ENCODE data around the gene KDM7A. TPM values are rescaled to one million over a fixed set of nuclear protein-coding genes. Genes with fewer than 3 reads are reported as not detected.

Gene KDM7A
- total RNA-seq, 4 donors from 2014 or later = 11.1 to 29.8 (median 20.7) TPM

GRCh38 chr7:140069298-140069949 is 107.4 kb downstream of the KDM7A start:
- intact Hi-C loops (cut with DNase I) = no loop called here
- no peak for TF ChIP-seq POLR2A (IDR thresholded peaks at IDR 0.05)
- TF ChIP-seq, protein P1, sequence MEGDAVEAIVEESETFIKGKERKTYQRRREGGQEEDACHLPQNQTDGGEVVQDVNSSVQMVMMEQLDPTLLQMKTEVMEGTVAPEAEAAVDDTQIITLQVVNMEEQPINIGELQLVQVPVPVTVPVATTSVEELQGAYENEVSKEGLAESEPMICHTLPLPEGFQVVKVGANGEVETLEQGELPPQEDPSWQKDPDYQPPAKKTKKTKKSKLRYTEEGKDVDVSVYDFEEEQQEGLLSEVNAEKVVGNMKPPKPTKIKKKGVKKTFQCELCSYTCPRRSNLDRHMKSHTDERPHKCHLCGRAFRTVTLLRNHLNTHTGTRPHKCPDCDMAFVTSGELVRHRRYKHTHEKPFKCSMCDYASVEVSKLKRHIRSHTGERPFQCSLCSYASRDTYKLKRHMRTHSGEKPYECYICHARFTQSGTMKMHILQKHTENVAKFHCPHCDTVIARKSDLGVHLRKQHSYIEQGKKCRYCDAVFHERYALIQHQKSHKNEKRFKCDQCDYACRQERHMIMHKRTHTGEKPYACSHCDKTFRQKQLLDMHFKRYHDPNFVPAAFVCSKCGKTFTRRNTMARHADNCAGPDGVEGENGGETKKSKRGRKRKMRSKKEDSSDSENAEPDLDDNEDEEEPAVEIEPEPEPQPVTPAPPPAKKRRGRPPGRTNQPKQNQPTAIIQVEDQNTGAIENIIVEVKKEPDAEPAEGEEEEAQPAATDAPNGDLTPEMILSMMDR (IDR thresholded peaks at IDR 0.05) = no peak
- Histone ChIP-seq H3K27ac (no peak overlapping the region), H3K36me3 (no peaks in the 10 kb centered on the region), H3K27me3 (no peaks in the 10 kb centered on the region), H3K4me3 (replicated peaks in 1 of 3) (no peak overlapping the region), H3K9me3 (no peaks in the 10 kb centered on the region), H3K4me1 (no peaks in the 10 kb centered on the region)
- DNase-seq = no peak
- WGBS, 2 donors = 80 to 95% methylated on average over 4 of the region's 4 CpGs

- no peaks in the 10 kb centered on the region for H3K27me3 ChIP-seq
- H3K36me3 ChIP-seq = no peaks in the 10 kb centered on the region
- intact Hi-C loops (cut with DNase I) = no loop called here
- no peak overlapping the region for H3K4me3 ChIP-seq (replicated peaks in 1 of 3)
- TF ChIP-seq, protein P1 (IDR thresholded peaks at IDR 0.05) = no peak
- TF ChIP-seq POLR2A (IDR thresholded peaks at IDR 0.05) = no peak
- DNase-seq = no peak
- 92 to 94% methylated on average over 2 of the region's 2 CpGs for WGBS, 2 donors
- no peaks in the 10 kb centered on the region for H3K4me1 ChIP-seq
- no peak overlapping the region for H3K27ac ChIP-seq
- H3K9me3 ChIP-seq = no peaks in the 10 kb centered on the region
Measured at GRCh38 chr7:140068033-140068432, 108.8 kb downstream of the KDM7A start.

DNA sequence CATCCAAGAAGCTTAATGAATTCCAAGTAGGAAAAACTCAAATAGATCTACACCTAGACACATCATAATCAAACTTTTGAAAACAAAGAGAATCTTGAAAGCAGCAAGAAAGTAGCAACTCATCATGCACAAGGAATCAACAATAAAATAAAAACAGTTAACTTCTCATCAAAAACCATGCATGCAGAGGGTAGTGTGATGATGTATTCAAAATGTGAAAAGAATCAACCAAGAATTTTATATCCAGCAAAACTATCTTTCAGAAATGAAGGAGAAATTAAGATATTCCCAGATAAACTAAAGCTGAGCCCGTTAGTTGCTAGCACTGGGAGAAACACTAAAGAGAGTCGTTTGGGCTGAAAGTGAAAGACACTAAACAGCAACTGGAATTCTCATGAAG is 109.7 kb downstream of the KDM7A start:
- DNase-seq = no peak
- Histone ChIP-seq H3K4me3 (replicated peaks in 1 of 3) (no peak overlapping the region), H3K36me3 (no peaks in the 10 kb centered on the region), H3K4me1 (no peaks in the 10 kb centered on the region), H3K9me3 (no peaks in the 10 kb centered on the region), H3K27ac (no peak overlapping the region), H3K27me3 (no peaks in the 10 kb centered on the region)
- TF ChIP-seq, protein P1 (IDR thresholded peaks at IDR 0.05) = no peak
- no peak for TF ChIP-seq POLR2A (IDR thresholded peaks at IDR 0.05)
- WGBS, 2 donors = 38 to 91% methylated on average over 2 of the region's 2 CpGs
- intact Hi-C loops (cut with DNase I) = no loop called here

GRCh38 chr7:140062528-140063299 is 114.1 kb downstream of the KDM7A start, which contains the start of gene PARP12:
Gene PARP12, minus strand, starts transcription at chr7:140062951. Its CDS starts 104 bp downstream, at chr7:140062847.
- no peaks in the 10 kb centered on the region for H3K36me3 ChIP-seq
- H3K27me3 ChIP-seq = no peaks in the 10 kb centered on the region
- WGBS, 2 donors = 1 to 8% methylated on average over 5 to 15 of the region's 106 CpGs
- peak within 1 kb of the TSS; percentile 62 to 79 (median 70) for H3K4me3 ChIP-seq (replicated peaks in 1 of 3)
- no peaks in the 10 kb centered on the region for H3K9me3 ChIP-seq
- intact Hi-C loops (cut with DNase I) = no loop called here
- H3K27ac ChIP-seq = peak within 1 kb of the TSS; percentile 79 to 92 (median 91)
- TF ChIP-seq POLR2A (IDR thresholded peaks at IDR 0.05) = peak in 1 of 2 donors; percentile 58
- TF ChIP-seq, protein P1 (IDR thresholded peaks at IDR 0.05) = peak in 1 of 6 experiments; percentile 6
- DNase-seq = peak; percentile 91
- H3K4me1 ChIP-seq = peaks cover 18 to 19% of the 10 kb centered on the region in 2 donors

DNA sequence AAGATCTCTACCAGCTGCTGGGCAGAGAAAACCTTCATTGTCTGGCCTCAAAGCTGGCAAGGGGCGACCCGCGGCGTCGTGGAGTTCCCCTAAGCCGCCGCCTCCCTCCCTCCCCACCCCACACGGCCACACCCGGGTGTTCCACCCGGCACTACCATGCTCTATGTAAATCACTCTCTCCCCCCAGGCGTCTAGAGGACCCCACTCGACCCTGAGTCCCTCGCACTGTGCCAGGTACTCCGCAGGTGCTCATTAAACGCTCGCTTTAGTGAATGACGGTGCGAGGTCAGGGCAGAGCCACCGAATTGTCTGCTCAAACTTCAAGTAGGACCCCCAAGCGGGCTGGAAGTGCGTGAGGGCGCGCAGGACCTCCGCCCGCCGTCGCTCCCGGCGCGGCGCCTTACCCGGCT is 114.7 kb downstream of the KDM7A start:
- TF ChIP-seq, protein P1 (IDR thresholded peaks at IDR 0.05) = no peak
- TF ChIP-seq POLR2A (IDR thresholded peaks at IDR 0.05) = no peak
- 27% methylated on average over 14 of the region's 32 CpGs; no CpG with 5 or more reads in 1 of the 2 donors for WGBS, 2 donors

More for the DNA sequence above, 114.7 kb downstream of the KDM7A start:
- Histone ChIP-seq H3K27ac (peak overlapping the region; percentile 79 to 92 (median 91)), H3K4me3 (replicated peaks in 1 of 3) (peak overlapping the region; percentile 62 to 79 (median 70)), H3K9me3 (no peaks in the 10 kb centered on the region), H3K36me3 (no peaks in the 10 kb centered on the region), H3K4me1 (peaks cover 18 to 19% of the 10 kb centered on the region in 2 donors), H3K27me3 (no peaks in the 10 kb centered on the region)
- DNase-seq = peak; percentile 33 to 35
- intact Hi-C loops (cut with DNase I) = no loop called here
